Measurements from ENCODE around the gene MOB1B. TPM values are rescaled to one million over a fixed set of nuclear protein-coding genes. Genes with fewer than 3 reads are reported as not detected.

Gene MOB1B
- total and polyA plus RNA-seq, 10 of the 15 experiments (the other 5 are each of a cell fraction or from before 2014, with no cell fraction given) = 1.9 to 11.4 (median 6.1) TPM

DNA sequence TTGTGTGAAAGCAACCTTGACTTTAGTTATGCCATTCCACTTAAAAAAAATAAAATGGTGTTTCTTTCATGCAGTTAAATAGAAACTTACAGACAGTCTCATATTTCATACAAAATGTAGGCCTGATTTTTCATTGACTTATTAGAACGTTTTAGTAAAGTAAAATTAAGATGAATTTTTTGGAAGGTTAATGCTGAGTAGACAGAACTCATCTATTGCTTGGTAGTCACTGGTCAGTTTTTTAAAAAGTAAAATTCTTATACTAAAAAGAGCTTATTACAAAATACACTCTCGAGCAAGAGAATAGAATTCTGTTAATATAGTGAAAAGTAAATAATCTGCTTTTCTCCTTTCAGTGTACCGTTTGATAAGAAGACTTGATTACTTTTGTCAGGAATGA is 21.4 kb upstream of the MOB1B start (continued):
- TF ChIP-seq, protein P1, sequence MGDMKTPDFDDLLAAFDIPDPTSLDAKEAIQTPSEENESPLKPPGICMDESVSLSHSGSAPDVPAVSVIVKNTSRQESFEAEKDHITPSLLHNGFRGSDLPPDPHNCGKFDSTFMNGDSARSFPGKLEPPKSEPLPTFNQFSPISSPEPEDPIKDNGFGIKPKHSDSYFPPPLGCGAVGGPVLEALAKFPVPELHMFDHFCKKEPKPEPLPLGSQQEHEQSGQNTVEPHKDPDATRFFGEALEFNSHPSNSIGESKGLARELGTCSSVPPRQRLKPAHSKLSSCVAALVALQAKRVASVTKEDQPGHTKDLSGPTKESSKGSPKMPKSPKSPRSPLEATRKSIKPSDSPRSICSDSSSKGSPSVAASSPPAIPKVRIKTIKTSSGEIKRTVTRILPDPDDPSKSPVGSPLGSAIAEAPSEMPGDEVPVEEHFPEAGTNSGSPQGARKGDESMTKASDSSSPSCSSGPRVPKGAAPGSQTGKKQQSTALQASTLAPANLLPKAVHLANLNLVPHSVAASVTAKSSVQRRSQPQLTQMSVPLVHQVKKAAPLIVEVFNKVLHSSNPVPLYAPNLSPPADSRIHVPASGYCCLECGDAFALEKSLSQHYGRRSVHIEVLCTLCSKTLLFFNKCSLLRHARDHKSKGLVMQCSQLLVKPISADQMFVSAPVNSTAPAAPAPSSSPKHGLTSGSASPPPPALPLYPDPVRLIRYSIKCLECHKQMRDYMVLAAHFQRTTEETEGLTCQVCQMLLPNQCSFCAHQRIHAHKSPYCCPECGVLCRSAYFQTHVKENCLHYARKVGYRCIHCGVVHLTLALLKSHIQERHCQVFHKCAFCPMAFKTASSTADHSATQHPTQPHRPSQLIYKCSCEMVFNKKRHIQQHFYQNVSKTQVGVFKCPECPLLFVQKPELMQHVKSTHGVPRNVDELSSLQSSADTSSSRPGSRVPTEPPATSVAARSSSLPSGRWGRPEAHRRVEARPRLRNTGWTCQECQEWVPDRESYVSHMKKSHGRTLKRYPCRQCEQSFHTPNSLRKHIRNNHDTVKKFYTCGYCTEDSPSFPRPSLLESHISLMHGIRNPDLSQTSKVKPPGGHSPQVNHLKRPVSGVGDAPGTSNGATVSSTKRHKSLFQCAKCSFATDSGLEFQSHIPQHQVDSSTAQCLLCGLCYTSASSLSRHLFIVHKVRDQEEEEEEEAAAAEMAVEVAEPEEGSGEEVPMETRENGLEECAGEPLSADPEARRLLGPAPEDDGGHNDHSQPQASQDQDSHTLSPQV (IDR thresholded peaks at IDR 0.05) = no peak
- TF ChIP-seq, protein P2, sequence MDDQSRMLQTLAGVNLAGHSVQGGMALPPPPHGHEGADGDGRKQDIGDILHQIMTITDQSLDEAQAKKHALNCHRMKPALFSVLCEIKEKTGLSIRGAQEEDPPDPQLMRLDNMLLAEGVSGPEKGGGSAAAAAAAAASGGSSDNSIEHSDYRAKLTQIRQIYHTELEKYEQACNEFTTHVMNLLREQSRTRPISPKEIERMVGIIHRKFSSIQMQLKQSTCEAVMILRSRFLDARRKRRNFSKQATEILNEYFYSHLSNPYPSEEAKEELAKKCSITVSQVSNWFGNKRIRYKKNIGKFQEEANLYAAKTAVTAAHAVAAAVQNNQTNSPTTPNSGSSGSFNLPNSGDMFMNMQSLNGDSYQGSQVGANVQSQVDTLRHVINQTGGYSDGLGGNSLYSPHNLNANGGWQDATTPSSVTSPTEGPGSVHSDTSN (IDR thresholded peaks at IDR 0.05; ENCODE audit: insufficient replicate concordance, low read depth, low read length) = no peak
- TF ChIP-seq ZBED1 (IDR thresholded peaks at IDR 0.05; ENCODE audit: borderline replicate concordance) (no peak), NR2C1 (IDR thresholded peaks at IDR 0.05) (no peak), NR2F1 (conservative IDR thresholded peaks at IDR 0.05) (no peak), E4F1 (IDR thresholded peaks at IDR 0.05; ENCODE audit: borderline replicate concordance, partially characterized antibody) (no peak)
